ENCODE data around the gene TEF.

The TEF gene, protein sequence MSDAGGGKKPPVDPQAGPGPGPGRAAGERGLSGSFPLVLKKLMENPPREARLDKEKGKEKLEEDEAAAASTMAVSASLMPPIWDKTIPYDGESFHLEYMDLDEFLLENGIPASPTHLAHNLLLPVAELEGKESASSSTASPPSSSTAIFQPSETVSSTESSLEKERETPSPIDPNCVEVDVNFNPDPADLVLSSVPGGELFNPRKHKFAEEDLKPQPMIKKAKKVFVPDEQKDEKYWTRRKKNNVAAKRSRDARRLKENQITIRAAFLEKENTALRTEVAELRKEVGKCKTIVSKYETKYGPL

DNA sequence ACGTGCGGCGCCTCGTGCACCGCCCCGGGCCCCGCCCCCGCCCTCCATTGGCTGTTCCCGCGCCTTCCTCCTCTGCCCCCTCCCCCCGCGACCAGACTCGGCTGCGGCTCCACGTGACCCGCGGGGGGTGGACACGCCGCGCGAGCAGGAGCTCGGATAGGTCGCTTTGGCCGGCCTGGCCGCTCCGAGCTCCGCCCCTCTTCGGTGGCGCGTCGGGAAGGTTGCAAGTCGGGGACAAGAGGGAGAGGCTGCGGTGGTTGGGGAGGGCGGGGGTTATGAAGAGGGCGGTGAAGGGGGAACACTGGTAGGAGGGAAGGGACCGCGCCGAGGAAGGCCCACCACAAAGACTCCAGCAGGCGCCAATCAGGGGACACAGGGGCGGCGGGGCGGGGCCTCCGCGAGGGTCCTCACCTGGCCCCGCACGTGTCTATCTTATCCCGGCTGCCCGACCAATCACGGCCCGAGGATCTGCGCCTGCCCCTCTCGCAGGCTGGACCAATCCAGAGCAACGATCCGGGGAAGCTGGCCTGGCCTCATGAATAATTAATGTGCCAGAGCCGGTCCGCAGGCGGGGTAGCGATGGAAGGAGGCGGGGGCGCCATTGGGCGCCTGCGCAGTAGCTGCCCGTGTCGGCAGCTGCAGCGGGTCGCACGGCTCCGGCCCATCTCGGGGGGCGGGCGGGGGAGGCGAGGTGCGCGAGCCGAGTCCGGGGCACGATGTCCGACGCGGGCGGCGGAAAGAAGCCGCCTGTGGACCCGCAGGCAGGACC, at the start of gene TEF:
Gene TEF, plus strand, starts transcription at position 614 of the 769 bp plus-strand sequence. Its CDS starts 103 bp downstream, at position 717.
- peak; percentile 99 for DNase-seq (ENCODE audit: low read depth)
- TF ChIP-seq, protein P1, sequence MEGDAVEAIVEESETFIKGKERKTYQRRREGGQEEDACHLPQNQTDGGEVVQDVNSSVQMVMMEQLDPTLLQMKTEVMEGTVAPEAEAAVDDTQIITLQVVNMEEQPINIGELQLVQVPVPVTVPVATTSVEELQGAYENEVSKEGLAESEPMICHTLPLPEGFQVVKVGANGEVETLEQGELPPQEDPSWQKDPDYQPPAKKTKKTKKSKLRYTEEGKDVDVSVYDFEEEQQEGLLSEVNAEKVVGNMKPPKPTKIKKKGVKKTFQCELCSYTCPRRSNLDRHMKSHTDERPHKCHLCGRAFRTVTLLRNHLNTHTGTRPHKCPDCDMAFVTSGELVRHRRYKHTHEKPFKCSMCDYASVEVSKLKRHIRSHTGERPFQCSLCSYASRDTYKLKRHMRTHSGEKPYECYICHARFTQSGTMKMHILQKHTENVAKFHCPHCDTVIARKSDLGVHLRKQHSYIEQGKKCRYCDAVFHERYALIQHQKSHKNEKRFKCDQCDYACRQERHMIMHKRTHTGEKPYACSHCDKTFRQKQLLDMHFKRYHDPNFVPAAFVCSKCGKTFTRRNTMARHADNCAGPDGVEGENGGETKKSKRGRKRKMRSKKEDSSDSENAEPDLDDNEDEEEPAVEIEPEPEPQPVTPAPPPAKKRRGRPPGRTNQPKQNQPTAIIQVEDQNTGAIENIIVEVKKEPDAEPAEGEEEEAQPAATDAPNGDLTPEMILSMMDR (conservative IDR thresholded peaks at IDR 0.05; ENCODE audit: low read depth, low read length) = no peak
- H3K4me3 ChIP-seq (ENCODE audit: low read depth, low read length) = peak within 1 kb of the TSS; percentile 70

DNA sequence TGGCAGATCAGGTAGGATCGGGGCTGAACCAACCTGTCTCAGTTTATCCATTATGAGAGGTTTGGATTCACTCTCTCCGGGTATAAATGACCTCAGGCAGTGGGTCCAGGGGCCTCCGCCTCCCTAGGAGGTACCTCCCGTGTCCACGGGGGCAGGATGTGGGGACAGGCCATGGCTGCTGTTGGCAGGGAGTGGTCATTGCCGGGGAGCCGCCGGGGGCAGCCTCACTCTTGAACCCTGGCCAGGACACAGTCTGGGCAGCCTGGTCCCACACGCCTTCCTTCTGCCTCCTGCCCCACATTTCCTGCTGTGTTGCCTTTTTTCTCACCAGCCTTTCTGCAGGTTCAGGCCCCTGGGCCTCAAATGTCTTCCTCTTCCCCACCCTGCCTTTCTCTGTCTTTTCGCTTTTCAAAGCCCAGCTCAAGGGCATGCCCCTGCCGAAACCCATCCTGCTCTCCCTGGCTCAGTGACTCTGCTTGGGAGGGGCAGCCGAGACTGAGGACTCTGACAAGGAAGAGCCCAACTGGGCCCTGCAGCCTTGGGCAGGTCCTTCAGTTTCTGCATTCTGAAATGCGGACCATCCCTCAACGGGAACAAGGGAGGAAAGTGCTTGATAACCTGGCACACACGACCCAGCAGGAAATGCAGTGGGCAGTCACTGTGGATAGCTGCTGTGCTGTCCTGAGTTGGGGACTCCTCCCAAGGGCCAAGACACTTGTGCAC, 49.4 kb upstream of the TEF start:
- TF ChIP-seq, protein P1 (conservative IDR thresholded peaks at IDR 0.05; ENCODE audit: low read depth, low read length) = no peak
- H3K4me3 ChIP-seq (ENCODE audit: low read depth, low read length) = no peak overlapping the region
- DNase-seq (ENCODE audit: low read depth) = no peak

DNA sequence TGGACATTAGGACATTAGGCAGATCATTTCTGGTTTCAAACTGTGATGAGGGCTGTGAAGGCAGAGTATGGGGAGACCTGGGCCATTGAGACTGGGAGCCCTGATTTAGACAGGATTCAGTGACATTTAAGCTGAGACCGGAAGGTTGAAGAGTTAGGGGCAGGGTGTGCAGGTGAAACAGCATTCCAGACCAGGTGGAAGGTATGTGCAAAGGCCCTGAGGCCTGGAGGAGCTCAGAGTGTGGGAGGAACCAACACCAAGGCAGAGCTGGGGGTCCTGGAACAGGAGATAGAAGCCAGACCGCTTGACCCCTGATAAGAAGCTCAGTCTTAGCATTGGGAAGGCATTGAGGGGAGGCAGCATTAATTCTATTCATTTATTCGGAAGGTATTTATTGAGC, 47.9 kb upstream of the TEF start:
- no peak overlapping the region for H3K4me3 ChIP-seq (ENCODE audit: low read depth, low read length)
- TF ChIP-seq, protein P1 (conservative IDR thresholded peaks at IDR 0.05; ENCODE audit: low read depth, low read length) = no peak
- no peak for DNase-seq (ENCODE audit: low read depth)

DNA sequence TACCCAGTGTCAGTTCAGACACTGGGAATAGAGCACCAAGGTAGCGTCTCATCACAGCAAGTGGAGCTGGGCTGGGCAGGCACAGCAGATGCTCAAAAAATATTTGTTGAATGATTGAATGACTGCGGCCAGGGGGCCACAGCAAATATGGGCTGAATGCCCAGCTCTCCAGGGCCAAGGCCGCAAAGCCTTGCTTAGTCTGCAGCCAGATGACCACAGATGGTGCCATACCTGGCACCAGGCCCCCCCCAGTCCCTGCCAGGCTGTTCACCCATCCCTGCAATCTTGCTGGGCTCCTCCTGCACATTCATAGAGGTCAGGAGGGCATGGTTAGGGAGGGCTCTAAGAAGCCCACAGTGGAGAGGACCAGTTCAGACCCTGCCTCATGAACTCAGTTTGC, 47.5 kb upstream of the TEF start:
- no peak for DNase-seq (ENCODE audit: low read depth)
- TF ChIP-seq, protein P1 (conservative IDR thresholded peaks at IDR 0.05; ENCODE audit: low read depth, low read length) = no peak
- H3K4me3 ChIP-seq (ENCODE audit: low read depth, low read length) = no peak overlapping the region

DNA sequence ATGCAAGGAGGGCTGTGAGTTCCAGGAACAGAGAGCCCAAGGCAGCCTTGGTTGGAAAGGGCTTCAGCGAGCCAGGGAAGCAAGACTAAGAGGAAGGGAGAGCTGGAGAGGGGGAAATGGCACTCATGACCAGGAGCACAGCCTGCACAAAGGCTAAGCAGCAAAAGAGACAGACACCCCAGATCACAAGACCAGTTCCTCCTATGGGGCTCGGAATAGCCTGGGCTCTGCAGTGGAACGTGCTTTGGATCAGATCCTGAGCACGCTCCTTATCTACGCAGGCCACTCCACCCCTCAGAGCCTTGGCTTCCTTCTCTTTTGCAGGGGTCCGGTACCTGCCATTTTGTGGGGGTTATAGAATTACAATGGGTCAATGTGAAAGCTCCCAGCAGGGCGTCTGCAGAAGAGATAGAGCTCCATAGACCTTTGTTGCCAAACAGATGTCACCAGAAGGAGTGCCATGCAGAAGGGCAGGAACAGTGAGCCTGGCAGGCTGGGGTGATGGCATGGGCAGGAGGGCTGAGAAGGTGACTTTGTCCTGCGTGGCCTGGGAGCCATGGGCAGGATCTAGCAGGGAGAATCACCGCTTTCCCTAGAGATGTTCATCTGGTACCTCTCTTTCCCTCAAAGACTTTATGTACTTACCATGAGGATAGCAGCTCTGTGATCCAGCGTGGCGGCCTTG, 46.6 kb upstream of the TEF start:
- H3K4me3 ChIP-seq (ENCODE audit: low read depth, low read length) = no peak overlapping the region
- no peak for DNase-seq (ENCODE audit: low read depth)
- TF ChIP-seq, protein P1 (conservative IDR thresholded peaks at IDR 0.05; ENCODE audit: low read depth, low read length) = no peak

DNA sequence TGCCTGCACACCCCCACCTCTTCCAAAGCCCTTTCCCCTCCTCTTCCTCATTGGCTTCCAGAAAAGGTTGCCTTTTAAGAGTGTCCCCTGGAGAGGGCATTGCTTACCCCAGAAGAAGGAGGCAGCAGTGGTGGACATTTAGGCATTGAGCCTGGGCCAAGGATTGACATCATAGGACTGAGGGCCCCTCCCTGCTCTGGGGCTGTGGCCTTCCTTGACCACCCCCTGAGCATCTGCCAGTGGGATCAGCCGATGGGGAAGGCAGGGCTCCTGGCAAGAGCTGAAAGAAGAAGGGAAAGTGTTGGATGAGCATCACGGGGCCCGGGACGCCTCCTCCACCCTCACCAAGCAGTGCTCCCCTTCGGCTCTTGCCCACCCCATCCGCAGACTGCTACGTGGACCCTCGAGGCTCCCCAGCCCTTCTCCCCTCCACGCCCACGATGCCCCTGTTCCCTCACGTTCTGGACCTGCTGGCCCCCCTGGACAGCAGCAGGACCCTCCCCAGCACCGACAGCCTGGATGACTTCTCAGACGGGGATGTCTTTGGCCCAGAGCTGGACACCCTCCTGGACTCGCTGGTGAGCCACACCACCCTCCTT, 43.0 kb upstream of the TEF start:
- TF ChIP-seq, protein P1 (conservative IDR thresholded peaks at IDR 0.05; ENCODE audit: low read depth, low read length) = no peak
- H3K4me3 ChIP-seq (ENCODE audit: low read depth, low read length) = no peak overlapping the region
- DNase-seq (ENCODE audit: low read depth) = no peak
